Astrocyte (in vitro differentiated cells and primary cell): ENCODE results near the gene YIF1A.

Experiments
- CTCF ChIP-seq: IDR thresholded peaks from 2 replicates; pipeline ENCODE4 v1.5.1; 2011; ENCODE audit warnings: low read depth, mild to moderate bottlenecking, inconsistent platforms, low read length, moderate library complexity; ENCODE audit not compliant: insufficient read depth
- EZH2 ChIP-seq: IDR thresholded peaks from 2 replicates; pipeline ENCODE4 v1.6.1; 2012; ENCODE audit warnings: mild to moderate bottlenecking, low read length, inconsistent platforms; ENCODE audit not compliant: insufficient read depth

GRCh38 chr11:66281001-66281400 lies 7.9 kb downstream of the YIF1A start:
- TF ChIP-seq CTCF (no peak), EZH2 (no peak)
